COLO668 (cell line): ENCODE results near the gene DELE1.
"Not testable (repeated sequence)": the region's sequence is repeated elsewhere in the genome, so short reads cannot be mapped to it uniquely, and the experiment has no call there.

Experiments
- DNase-seq: peaks from one replicate; lab custom pipeline; 2025; ENCODE audit not compliant: unreplicated experiment; lab: John Stamatoyannopoulos, UW

The DELE1 gene

DNA sequence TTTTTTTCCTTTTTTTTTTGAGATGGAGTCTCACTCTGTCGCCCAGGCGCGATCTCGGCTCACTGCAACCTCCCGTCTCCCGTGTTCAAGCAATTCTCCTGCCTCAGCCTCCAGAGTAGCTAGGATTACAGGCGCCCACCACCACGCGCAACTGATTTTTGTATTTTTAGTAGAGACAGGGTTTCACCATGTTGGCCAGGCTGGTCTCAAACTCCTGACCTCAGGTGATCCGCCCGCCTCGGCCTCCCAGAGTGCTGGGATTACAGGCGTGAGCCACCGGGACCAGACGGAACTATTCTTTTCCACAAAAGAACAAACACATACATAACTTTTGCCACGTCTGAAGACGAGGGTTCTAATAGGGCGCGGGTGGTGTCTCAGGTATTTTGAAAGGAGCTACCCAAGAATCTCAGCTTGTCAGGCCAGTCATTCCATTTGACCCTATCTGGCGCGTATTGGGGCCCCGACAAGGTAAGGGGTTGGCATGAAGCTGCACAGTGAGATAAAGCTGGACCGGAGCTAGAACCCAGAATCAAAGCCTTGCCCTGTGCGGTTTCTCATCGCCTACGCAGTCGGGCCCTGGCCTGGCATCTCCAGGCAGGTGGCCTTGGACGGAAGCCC lies 734 bp upstream of the DELE1 start:
- not testable (repeated sequence) for DNase-seq

DNA sequence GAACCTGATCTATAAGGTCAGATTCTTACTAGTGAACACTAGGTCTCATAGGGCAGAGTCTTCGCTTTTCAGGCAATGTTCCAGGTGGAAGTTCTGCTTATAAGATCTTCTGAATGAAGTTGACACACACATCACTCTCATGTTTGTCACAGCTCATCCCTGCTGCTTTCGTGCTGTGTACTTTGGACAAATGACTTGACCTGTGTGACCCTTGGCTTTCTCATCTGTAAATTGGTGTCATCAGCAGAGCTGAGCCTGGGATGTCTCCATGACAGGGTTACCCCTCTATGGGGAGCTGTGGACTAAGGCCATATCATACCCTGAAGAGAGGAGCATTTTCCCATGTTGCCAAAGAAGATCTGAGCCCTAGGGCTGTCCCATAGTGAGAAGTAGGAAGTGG lies 2.8 kb downstream of the DELE1 start:
- DNase-seq = no peak

DNA sequence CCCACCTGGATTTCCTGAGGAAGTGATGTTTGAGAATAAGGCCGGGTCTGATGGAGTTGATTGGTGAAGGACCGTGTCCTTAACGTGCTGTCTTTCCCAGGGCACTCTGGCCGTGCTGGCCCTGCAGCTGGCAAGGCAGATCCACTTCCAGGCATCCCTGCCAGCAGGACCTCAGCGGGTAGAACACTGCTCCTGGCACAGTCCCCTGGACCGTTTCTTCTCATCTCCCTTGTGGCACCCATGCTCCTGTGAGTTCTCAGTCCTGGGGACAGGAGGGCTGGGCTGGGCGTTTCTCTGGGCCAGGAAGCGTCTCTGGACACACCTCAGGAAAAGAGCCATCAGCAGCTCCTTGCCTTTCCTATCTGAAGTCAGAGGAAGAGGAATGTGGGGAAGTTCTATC lies 4.4 kb downstream of the DELE1 start:
- no peak for DNase-seq

GRCh38 chr5:141929398-141930058 lies 5.9 kb downstream of the DELE1 start:
- DNase-seq = no peak

DNA sequence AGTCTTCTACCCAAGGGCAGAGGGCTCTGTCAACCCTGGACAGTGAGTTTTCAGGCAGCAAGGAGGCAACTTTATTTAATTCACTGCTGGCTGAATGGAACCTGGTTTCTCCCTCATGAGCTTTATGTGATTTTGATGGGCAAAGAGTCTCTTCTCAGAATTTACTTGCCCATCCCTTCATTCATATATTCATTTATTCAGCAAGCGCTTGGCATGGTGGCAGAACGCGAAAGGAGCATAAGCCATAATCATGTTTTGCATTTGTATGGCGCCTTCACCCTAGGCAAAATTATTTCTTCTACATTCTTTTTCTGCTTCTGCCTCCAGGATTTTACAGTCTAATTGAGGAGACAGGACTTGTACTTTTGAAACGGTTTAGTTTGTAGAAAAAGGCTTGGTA lies 8.0 kb downstream of the DELE1 start:
- DNase-seq = no peak

- no peak for DNase-seq
These were observed 9.5 kb downstream of the DELE1 start for GRCh38 chr5:141933151-141933550.

GRCh38 chr5:141934099-141934844 lies 10.6 kb downstream of the DELE1 start:
- peak; percentile 85 for DNase-seq

GRCh38 chr5:141935538-141935937 lies 11.9 kb downstream of the DELE1 start:
- DNase-seq = peak; percentile 1

- DNase-seq = no peak
These were observed 17.1 kb downstream of the DELE1 start for GRCh38 chr5:141940695-141941271.

GRCh38 chr5:141941307-141941706 lies 17.6 kb downstream of the DELE1 start:
- DNase-seq = no peak

DNA sequence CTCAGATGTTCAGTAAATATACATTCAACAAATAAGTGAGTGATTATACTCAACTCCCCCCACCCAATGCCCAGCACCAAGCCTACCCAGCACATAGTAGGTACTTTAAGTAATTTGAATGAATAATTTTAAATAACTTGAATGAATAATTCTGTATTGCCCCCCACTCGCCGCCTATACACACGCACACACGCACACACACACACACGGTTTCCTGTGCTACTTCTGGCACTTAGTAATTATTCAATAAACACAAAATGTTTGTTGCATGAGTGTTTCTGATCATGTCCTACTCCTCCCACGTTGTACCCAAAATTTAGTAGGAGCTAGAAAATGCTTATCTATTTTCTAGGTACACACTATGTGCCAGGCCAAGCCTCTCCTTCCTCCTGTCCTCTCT lies 18.1 kb downstream of the DELE1 start:
- DNase-seq = no peak

DNA sequence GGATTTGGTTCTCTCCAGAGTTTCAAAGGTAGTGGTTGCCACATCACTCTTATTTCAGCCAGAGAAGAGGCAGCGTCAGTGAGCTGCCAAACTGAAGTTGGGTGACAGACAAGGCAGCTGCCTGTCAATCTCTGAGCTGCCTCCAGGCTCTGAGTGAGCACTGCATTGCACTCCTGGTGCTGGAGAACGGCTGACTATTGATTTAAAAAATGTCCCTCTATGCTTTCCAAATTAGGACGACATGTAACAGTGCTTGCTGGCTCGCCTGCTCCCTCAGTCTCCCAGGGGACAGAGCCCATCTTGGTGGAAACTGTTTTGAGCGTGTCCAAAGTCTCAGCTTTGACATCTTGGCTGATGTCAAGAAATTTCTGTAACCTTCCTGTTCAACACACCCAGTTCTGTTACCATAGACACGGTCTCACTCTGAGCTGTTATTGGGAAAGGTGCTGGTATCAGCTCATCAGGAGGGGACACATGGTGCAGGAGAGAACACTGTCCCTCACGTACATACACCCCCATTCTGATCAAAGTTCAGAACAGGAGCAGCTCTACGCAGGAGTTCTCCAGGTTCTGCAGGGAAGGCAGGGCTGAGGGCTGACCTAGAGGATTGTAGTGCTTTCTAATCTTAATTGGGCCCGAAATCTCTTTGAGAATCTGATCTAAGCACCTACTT lies 18.6 kb downstream of the DELE1 start:
- no peak for DNase-seq

DNA sequence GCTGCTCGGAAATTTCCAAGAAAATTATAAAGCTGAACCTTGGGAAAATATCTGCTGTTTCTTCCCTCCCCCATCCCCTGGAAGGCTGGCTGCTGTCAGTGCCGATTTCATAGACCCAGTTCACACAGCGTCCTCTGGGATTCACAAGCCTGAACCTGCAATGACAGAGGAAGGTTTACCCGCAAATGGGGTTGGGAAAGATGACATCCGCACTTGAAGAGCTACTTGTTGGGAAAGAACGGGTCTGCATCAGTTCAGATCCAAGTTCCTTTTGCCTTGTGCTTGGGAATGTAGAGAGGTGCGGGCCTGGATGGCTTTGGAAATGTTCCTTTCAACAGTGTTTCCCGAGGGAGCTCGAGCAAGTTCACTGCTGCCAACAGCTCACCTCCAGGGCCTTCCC lies 20.4 kb downstream of the DELE1 start:
- DNase-seq = no peak

GRCh38 chr5:141945511-141946051 lies 21.9 kb downstream of the DELE1 start:
- no peak for DNase-seq

- DNase-seq = no peak
These were observed 23.6 kb downstream of the DELE1 start for GRCh38 chr5:141947316-141947715.

- DNase-seq = no peak
These were observed 25.1 kb downstream of the DELE1 start for GRCh38 chr5:141948812-141949211.

GRCh38 chr5:141949511-141949910 lies 25.8 kb downstream of the DELE1 start:
- DNase-seq = no peak

DNA sequence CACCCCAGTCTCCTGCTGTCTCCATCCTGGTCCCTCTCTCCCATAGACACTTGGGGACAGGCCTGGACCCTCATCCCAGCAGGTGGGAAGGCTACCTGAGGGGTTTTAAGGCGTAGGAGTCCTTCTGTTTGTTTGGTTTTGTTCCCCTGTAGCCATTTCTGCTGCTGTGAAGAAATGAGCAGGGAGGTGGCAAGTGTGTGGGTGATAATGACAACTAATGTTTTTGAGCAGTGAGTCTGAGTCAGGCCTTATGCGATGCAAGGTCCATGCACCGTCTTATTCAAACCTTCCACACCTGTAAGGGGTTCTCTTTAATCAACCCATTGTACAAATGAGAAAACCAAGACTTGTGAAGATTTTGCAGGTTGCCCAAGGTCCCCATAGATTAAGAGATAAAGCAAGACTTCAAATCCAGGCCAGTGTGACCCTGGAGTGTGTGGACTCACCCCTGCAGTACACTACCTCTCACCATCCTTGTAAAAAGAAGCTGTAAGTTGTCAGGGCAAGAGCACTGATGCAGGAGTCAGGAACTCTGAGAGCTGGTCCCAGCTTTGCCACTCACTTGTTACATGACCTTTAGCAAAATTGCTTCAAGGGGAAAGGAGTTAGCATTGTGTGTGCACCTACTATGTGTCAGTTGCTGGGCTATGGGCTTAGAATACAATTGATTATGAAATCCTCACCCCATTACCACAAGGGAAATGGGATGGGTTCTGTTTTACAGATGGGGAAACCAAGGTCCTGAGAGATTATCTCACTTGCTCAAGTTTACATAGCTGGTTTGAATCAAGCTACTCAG lies 26.7 kb downstream of the DELE1 start:
- DNase-seq = no peak

DNA sequence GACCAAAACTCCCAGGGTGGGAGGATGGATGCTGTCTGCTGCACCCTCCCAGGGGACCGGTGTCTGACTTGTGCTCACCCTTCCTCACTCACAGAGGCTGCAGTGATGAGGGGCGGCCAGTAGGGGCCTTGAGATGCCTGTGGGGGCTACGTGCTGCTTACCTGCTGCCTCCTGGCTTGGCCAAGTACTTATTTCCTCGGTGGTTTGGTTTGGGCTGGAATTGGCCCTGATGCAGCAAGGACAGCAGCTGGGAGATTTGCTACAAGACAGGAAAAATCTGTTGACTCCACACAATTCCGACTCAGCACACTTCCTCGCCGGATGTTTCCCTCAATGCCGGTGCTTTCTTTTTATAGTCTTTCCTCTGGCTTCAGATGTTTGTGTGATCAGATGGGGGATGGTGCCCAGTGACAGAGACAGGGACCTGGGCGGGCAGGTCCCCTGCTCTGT lies 27.7 kb downstream of the DELE1 start:
- no peak for DNase-seq

DNA sequence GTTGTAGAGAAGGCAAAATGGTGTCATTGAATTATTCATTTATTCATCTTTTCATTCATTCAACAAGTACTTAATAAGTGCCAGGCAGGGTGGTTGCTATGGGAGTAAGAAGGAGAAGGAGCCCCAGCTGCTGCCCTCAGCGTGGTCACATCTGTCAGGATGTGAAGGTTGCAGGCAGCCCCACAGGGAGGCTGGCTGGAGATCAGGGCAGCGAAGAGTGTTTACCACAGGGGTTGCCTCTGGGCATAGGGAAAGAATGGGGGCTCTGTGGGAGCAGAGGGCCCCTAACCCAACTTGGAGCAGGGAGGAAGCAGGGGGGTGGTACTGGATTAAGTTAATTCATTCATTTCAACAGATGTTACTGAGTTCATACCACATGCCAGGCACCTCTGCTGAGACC lies 28.3 kb downstream of the DELE1 start:
- DNase-seq = no peak
